ENCODE results near the gene NUTM2F.

DNA sequence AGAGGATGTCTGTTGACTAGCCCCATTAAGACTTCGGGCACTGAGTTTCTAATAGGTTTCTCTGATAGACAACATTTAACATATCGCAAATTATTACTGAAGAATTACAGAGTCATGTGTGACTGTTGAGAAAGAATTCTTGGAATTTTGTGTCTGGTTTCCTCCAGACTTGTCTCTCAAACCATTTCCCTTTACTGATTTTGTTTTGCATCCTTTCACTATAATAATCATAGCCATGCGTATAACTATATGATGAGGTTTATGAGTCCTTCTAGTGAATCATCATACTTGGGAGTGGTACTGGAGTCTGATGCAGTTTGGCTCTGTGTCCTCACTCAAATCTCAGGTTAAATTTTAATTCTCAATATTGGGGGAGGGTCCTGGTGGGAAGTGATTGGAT, 42.3 kb downstream of the NUTM2F start:
- TF ChIP-seq, protein P1, sequence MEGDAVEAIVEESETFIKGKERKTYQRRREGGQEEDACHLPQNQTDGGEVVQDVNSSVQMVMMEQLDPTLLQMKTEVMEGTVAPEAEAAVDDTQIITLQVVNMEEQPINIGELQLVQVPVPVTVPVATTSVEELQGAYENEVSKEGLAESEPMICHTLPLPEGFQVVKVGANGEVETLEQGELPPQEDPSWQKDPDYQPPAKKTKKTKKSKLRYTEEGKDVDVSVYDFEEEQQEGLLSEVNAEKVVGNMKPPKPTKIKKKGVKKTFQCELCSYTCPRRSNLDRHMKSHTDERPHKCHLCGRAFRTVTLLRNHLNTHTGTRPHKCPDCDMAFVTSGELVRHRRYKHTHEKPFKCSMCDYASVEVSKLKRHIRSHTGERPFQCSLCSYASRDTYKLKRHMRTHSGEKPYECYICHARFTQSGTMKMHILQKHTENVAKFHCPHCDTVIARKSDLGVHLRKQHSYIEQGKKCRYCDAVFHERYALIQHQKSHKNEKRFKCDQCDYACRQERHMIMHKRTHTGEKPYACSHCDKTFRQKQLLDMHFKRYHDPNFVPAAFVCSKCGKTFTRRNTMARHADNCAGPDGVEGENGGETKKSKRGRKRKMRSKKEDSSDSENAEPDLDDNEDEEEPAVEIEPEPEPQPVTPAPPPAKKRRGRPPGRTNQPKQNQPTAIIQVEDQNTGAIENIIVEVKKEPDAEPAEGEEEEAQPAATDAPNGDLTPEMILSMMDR (IDR thresholded peaks at IDR 0.05; ENCODE audit: low read depth, low read length): no peak
- TF ChIP-seq EZH2phosphoT487 (IDR thresholded peaks at IDR 0.05; ENCODE audit: low read depth): no peak

Measured in OCI-LY3 (cell line).